IMR-90 (cell line): ENCODE results near the gene GRIK3. TPM values are rescaled to one million over a fixed set of nuclear protein-coding genes. Genes with fewer than 3 reads are reported as not detected.

ENCODE experiments used
- ATAC-seq: fragments of 200-7000 bp; cut with Tn5 transposase; 2 replicates; pipeline ENCODE4 v1.9.1; 2020; ENCODE audit warnings: low read depth, mild to moderate bottlenecking, moderate library complexity
- BruUV-seq: library from RNA; stranded (reverse); fragments of 400-500 nt; replicated peaks from 2 replicates; lab custom pipeline; 2021; lab: Mats Ljungman, UMichigan
- CTCF ChIA-PET: fragments of 300-600 bp; formaldehyde crosslinking; extraction: SDS; loops from one replicate; lab custom pipeline; 2021; ENCODE audit warnings: antibody characterized with exemption; lab: Yijun Ruan, JAX
- POLR2A ChIA-PET: fragments of 300-600 bp; sonication (Branson Sonifier 250); formaldehyde crosslinking; loops from one replicate; lab custom pipeline; 2022; ENCODE audit warnings: antibody characterized with exemption; ENCODE audit not compliant: unreplicated experiment; lab: Charles Lee
- DNase-seq: peaks from one replicate; pipeline ENCODE4 v3.0.0; 2013
- H2AFZ ChIP-seq: replicated peaks from 2 replicates; pipeline ENCODE3; 2013; ENCODE audit warnings: low read length, mild to moderate bottlenecking; ENCODE audit not compliant: poor library complexity
- H2AK5ac ChIP-seq: 2 replicates; pipeline ENCODE4 v1.6.1; 2013; ENCODE audit warnings: low read depth, low read length, inconsistent platforms
- H2AK9ac ChIP-seq: replicated peaks from 2 replicates; pipeline ENCODE3; 2013; ENCODE audit warnings: mild to moderate bottlenecking, low read depth, low read length, moderate library complexity; ENCODE audit not compliant: poor library complexity
- H2BK120ac ChIP-seq: 2 replicates; pipeline ENCODE4 v1.6.1; 2013; ENCODE audit warnings: low read depth, low read length, inconsistent platforms
- H2BK15ac ChIP-seq: 3 replicates; pipeline ENCODE4 v1.6.1; 2013; ENCODE audit warnings: low read depth, low read length, inconsistent platforms
- H2BK20ac ChIP-seq: 2 replicates; pipeline ENCODE4 v1.6.1; 2013; ENCODE audit warnings: low read depth, mild to moderate bottlenecking, inconsistent platforms, low read length, moderate library complexity
- H2BK5ac ChIP-seq: 2 replicates; pipeline ENCODE4 v1.6.1; 2013; ENCODE audit warnings: mild to moderate bottlenecking, low read depth, low read length, inconsistent platforms; ENCODE audit not compliant: poor library complexity, severe bottlenecking
- H3K14ac ChIP-seq: replicated peaks from 2 replicates; pipeline ENCODE4 v1.6.1; 2013; ENCODE audit warnings: low read depth, low read length, inconsistent platforms
- H3K18ac ChIP-seq: 2 replicates; pipeline ENCODE4 v1.6.1; 2013; ENCODE audit warnings: low read depth, low read length, control low read depth
- H3K23ac ChIP-seq: 2 replicates; pipeline ENCODE4 v1.6.1; 2013; ENCODE audit warnings: low read depth, low read length, inconsistent platforms
- H3K27ac ChIP-seq: 2 replicates; pipeline ENCODE4 v1.5.1; 2013; ENCODE audit warnings: mild to moderate bottlenecking, control low read depth, low read length; ENCODE audit not compliant: insufficient read depth
- H3K27me3 ChIP-seq: 2 replicates; pipeline ENCODE4 v1.6.1; 2013; ENCODE audit warnings: low read length; ENCODE audit not compliant: control insufficient read depth, insufficient read depth
- H3K36me3 ChIP-seq: 2 replicates; pipeline ENCODE4 v1.6.1; 2013; ENCODE audit warnings: low read length, mixed read lengths; ENCODE audit not compliant: control insufficient read depth, insufficient read depth
- H3K4ac ChIP-seq: 2 replicates; pipeline ENCODE4 v1.6.1; 2013; ENCODE audit warnings: low read depth, low read length, inconsistent platforms
- H3K4me1 ChIP-seq: 2 replicates; pipeline ENCODE4 v1.6.1; 2013; ENCODE audit warnings: low read length, mixed read lengths; ENCODE audit not compliant: control insufficient read depth, insufficient read depth
- H3K4me2 ChIP-seq: 2 replicates; pipeline ENCODE4 v1.6.1; 2013; ENCODE audit warnings: low read depth, mild to moderate bottlenecking, control low read depth, low read length, moderate library complexity
- H3K4me3 ChIP-seq: 2 replicates; pipeline ENCODE4 v1.5.1; 2013; ENCODE audit warnings: low read depth, mild to moderate bottlenecking, control low read depth, low read length, moderate library complexity; ENCODE audit not compliant: insufficient read depth
- H3K56ac ChIP-seq: 2 replicates; pipeline ENCODE4 v1.6.1; 2013; ENCODE audit warnings: low read length, inconsistent platforms; ENCODE audit not compliant: insufficient read depth; ENCODE audit errors: extremely low read depth
- H3K79me1 ChIP-seq, 2 experiments: 2 replicates each; pipeline ENCODE4 v1.6.1; 2013; ENCODE audit warnings: low read length in 2 of 2, inconsistent platforms in 1 of 2, low read depth in 1 of 2
- H3K9ac ChIP-seq: 2 replicates; pipeline ENCODE4 v1.6.1; 2013; ENCODE audit warnings: low read depth, low read length, control low read depth
- H3K9me1 ChIP-seq: 2 replicates; pipeline ENCODE4 v1.6.1; 2013; ENCODE audit warnings: low read length, inconsistent platforms; ENCODE audit not compliant: insufficient read depth
- H3K9me3 ChIP-seq: 2 replicates; pipeline ENCODE4 v1.6.1; 2013; ENCODE audit warnings: low read length; ENCODE audit not compliant: control insufficient read depth, insufficient read depth
- H4K20me1 ChIP-seq: 2 replicates; pipeline ENCODE4 v1.6.1; 2013; ENCODE audit warnings: low read length, inconsistent platforms; ENCODE audit not compliant: insufficient read depth
- H4K5ac ChIP-seq: 2 replicates; pipeline ENCODE4 v1.6.1; 2013; ENCODE audit warnings: mild to moderate bottlenecking, low read depth, low read length, control low read depth
- H4K8ac ChIP-seq, 2 experiments: 2 replicates each; pipeline ENCODE4 v1.6.1; 2013; ENCODE audit warnings: low read depth in 2 of 2, low read length in 2 of 2, control low read depth in 1 of 2, inconsistent platforms in 1 of 2
- H4K91ac ChIP-seq: 2 replicates; pipeline ENCODE4 v1.6.1; 2013; ENCODE audit warnings: low read depth, low read length, inconsistent platforms; ENCODE audit not compliant: insufficient read depth
- CEBPB ChIP-seq: IDR thresholded peaks from 2 replicates; pipeline ENCODE4 v1.6.1; 2012; ENCODE audit warnings: low read depth, low read length, improper control_type of control experiment
- CHD1 ChIP-seq: IDR thresholded peaks from 2 replicates; pipeline ENCODE4 v1.6.1; 2012; ENCODE audit warnings: low read depth, low read length, improper control_type of control experiment
- CTCF ChIP-seq: conservative IDR thresholded peaks from 2 replicates; pipeline ENCODE4 v1.5.1; 2012; ENCODE audit warnings: mild to moderate bottlenecking, low read depth, low read length, improper control_type of control experiment
- ELK1 ChIP-seq: fragments of 150-350 bp; IDR thresholded peaks from 2 replicates; pipeline ENCODE4 v1.6.1; 2016; ENCODE audit warnings: low read depth, mild to moderate bottlenecking, low read length, moderate library complexity, borderline replicate concordance
- MXI1 ChIP-seq: IDR thresholded peaks from 2 replicates; pipeline ENCODE4 v1.6.1; 2012; ENCODE audit warnings: low read depth, mild to moderate bottlenecking, low read length, moderate library complexity, borderline replicate concordance
- RFX5 ChIP-seq: IDR thresholded peaks from 2 replicates; pipeline ENCODE4 v1.8.0; 2012; ENCODE audit warnings: low read depth, mild to moderate bottlenecking, low read length, moderate library complexity
- USF2 ChIP-seq: fragments of 150-350 bp; IDR thresholded peaks from 2 replicates; pipeline ENCODE4 v1.6.1; 2017; ENCODE audit warnings: mild to moderate bottlenecking, antibody characterized with exemption, low read length, low read depth
- WGBS, 2 experiments: methylation state at CpG; one replicate each; pipeline versions ENCODE4 v1.1.5 to v1.1.7; 2013; ENCODE audit warnings: missing lambda C conversion rate in 2 of 2; ENCODE audit not compliant: insufficient read length in 1 of 2; ENCODE audit errors: extremely low coverage in 2 of 2; 5-methylcytosine and 5-hydroxymethylcytosine counted together
- dilution Hi-C: fragments of 300-500 bp; cut with HindIII; formaldehyde crosslinking; loops from one replicate; pipeline ENCODE4 v1.14.3; 2018; ENCODE audit warnings: low sequenced_read_pairs; ENCODE audit not compliant: unreplicated experiment
- in situ Hi-C: fragments of 300-500 bp; cut with MboI; formaldehyde crosslinking; loops from 3 replicates; pipeline ENCODE4 v1.14.3; 2019; ENCODE audit warnings: low sequenced_read_pairs, inconsistent platforms, mixed read lengths
- intact Hi-C: fragments of 100-400 bp; cut with micrococcal nuclease; formaldehyde crosslinking; loops from 2 replicates; pipeline ENCODE4 v1.10.0; 2022
- polyA plus RNA-seq, 3 experiments: library from polyadenylated mRNA; depleted of rRNA; stranded (reverse); fragments of >200 nt; gene quantifications; 2 replicates each; pipeline ENCODE4 v1.2.3, GENCODE V29; 2012; ENCODE audit warnings: low replicate concordance in 1 of 3
- total RNA-seq: library from RNA; depleted of rRNA; stranded (reverse); fragments of >200 nt; gene quantifications from 2 replicates; pipeline ENCODE4 v1.2.3, GENCODE V29; 2012

GRIK3 gene
- total and polyA plus RNA-seq, 2 of the 4 experiments (the other 2 are of a cell fraction): not detected

- Histone ChIP-seq H3K4me1 (no peaks in the 10 kb centered on the region), H3K56ac (no peak overlapping the region), H2BK20ac (no peak overlapping the region), H3K79me1 (no peaks in the 10 kb centered on the region), H3K36me3 (no peaks in the 10 kb centered on the region), H3K18ac (no peak overlapping the region), H2AK5ac (no peak overlapping the region), H4K20me1 (no peaks in the 10 kb centered on the region), H3K23ac (no peak overlapping the region), H3K27ac (no peak overlapping the region), H3K9ac (no peak overlapping the region), H4K8ac (no peak overlapping the region), H3K9me1 (no peaks in the 10 kb centered on the region), H4K5ac (no peak overlapping the region), H3K4me3 (no peak overlapping the region), H4K91ac (no peak overlapping the region), H2BK5ac (no peak overlapping the region), H3K9me3 (no peaks in the 10 kb centered on the region), H3K14ac (no peak overlapping the region), H2BK15ac (no peak overlapping the region), H3K4me2 (no peak overlapping the region), H2BK120ac (no peak overlapping the region), H3K4ac (no peak overlapping the region), H2AFZ (no peak overlapping the region), H3K27me3 (no peaks in the 10 kb centered on the region), H2AK9ac (no peak overlapping the region)
- dilution Hi-C loops (no loop called here), intact Hi-C loops (no loop called here), in situ Hi-C loops (no loop called here)
- ATAC-seq (no peak), DNase-seq (no peak)
- CTCF ChIA-PET: no interaction called here
- BruUV-seq: no TSS peak
- WGBS, 2 experiments: 80% methylated on average over 1 of the region's 10 CpGs; no CpG with 5 or more reads in 1 of the 2 experiments
- POLR2A ChIA-PET: no interaction called here
- no peak for TF ChIP-seq RFX5
- no peak for TF ChIP-seq MXI1
- no peak for TF ChIP-seq ELK1
- no peak for TF ChIP-seq CHD1
- TF ChIP-seq USF2: no peak
- TF ChIP-seq CEBPB: no peak
- TF ChIP-seq CTCF: no peak
These were observed 244.1 kb downstream of the GRIK3 start for GRCh38 chr1:36790191-36790590.
